NCI-H2081 (cell line): Measurements from ENCODE around the gene FN3KRP.

ENCODE experiments used
- DNase-seq, 2 experiments: peaks; one replicate each; lab custom pipeline; 2025; lab: John Stamatoyannopoulos, UW

Gene FN3KRP

GRCh38 chr17:82709024-82709675 is 7.4 kb upstream of the FN3KRP start:
- no peak for DNase-seq

- no peak for DNase-seq
Observed at GRCh38 chr17:82709676-82710498, 6.6 kb upstream of the FN3KRP start.

- no peak for DNase-seq
Observed at GRCh38 chr17:82710499-82711232, 5.8 kb upstream of the FN3KRP start.

- DNase-seq, result no peak
Observed at GRCh38 chr17:82713071-82713723, 3.3 kb upstream of the FN3KRP start.

- peak; percentile 31 to 44 for DNase-seq
Observed at GRCh38 chr17:82718986-82719685, 2.6 kb downstream of the FN3KRP start.

GRCh38 chr17:82720204-82720603 is 3.7 kb downstream of the FN3KRP start:
- no peak for DNase-seq

GRCh38 chr17:82722341-82723013 is 6.0 kb downstream of the FN3KRP start:
- DNase-seq, result no peak

- DNase-seq, result no peak
Observed at GRCh38 chr17:82723169-82723807, 6.8 kb downstream of the FN3KRP start.

GRCh38 chr17:82726427-82726826 is 9.9 kb downstream of the FN3KRP start:
- DNase-seq, result no peak

- no peak for DNase-seq
Observed at GRCh38 chr17:82729479-82730260, 13.2 kb downstream of the FN3KRP start.

- DNase-seq, result no peak
Observed at GRCh38 chr17:82732118-82732743, 15.7 kb downstream of the FN3KRP start.

GRCh38 chr17:82734987-82735866 is 18.7 kb downstream of the FN3KRP start, which contains the start of gene FN3K:
TSS of gene FN3K (plus strand) at chr17:82735615. CDS start at chr17:82735637, 22 bp downstream.
- peak; percentile 72 to 81 for DNase-seq

GRCh38 chr17:82736511-82737185 is 20.1 kb downstream of the FN3KRP start:
- no peak for DNase-seq

GRCh38 chr17:82737967-82738877 is 21.7 kb downstream of the FN3KRP start:
- no peak for DNase-seq

- no peak for DNase-seq
Observed at GRCh38 chr17:82740906-82741759, 24.6 kb downstream of the FN3KRP start.
